ENCODE results near the gene ELAPOR1. TPM values are rescaled to one million over a fixed set of nuclear protein-coding genes. Genes with fewer than 3 reads are reported as not detected.

ELAPOR1 gene
- polyA plus RNA-seq, 1 donor from 2014 or later = 16.8 TPM

DNA sequence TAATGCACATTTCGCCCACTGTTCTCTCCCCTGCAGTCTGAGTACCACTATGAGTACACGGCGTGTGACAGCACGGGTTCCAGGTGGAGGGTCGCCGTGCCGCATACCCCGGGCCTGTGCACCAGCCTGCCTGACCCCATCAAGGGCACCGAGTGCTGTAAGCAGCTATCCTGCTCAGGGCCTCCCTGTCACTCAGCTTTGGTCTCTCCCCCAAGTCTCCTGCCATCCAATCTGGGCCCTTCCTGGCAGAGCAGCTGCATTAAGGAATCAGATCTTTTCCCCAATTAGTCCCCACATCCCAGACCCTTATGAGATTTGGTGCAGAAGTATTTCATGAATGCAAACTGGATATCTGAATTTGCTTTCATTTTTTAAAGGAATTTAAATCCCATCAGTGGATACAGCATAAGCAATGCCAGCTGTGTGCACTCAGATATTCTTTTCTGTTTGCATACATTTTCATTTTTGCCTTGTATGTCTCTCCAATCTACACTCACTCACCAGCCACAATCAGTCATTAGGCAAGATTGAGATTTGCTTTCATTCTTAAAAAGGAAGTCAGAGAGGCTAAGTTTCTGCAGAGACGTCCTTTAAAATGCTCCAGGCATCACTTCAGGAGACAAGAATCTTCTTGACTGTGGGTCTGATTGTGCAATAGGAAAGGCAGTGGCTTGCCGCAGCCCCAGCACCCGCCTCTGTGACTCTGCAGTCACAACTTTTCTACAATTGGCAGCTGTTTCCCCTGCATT lies 48.1 kb downstream of the ELAPOR1 start:
- Histone ChIP-seq H3K27ac (ENCODE audit: low read length) (no peak overlapping the region), H3K9ac (ENCODE audit: low read length) (no peak overlapping the region), H3K9me3 (ENCODE audit: low read length) (no peaks in the 10 kb centered on the region), H3K4me2 (ENCODE audit: low read length) (no peak overlapping the region), H3K27me3 (ENCODE audit: insufficient read depth, low read depth, low read length) (no peaks in the 10 kb centered on the region), H4K20me1 (ENCODE audit: insufficient read depth) (no peaks in the 10 kb centered on the region), H2AFZ (ENCODE audit: low read depth, low read length) (no peak overlapping the region), H3K36me3 (ENCODE audit: insufficient read depth, low read length) (no peaks in the 10 kb centered on the region), H3K9me2 (ENCODE audit: insufficient read depth, low read length) (no peaks in the 10 kb centered on the region), H3K4me3 (ENCODE audit: low read length) (no peak overlapping the region), H3K79me2 (replicated peaks; ENCODE audit: insufficient read depth, low read length) (no peaks in the 10 kb centered on the region), H3F3A (ENCODE audit: insufficient read depth, low read length, poor library complexity, severe bottlenecking) (no peaks in the 10 kb centered on the region)
- no peak for TF ChIP-seq TAF1 (IDR thresholded peaks at IDR 0.05; ENCODE audit: low read depth)
- no peak for TF ChIP-seq POLR2AphosphoS5 (IDR thresholded peaks at IDR 0.05)
- TF ChIP-seq SMC3 (conservative IDR thresholded peaks at IDR 0.05; ENCODE audit: poor library complexity) = no peak
- TF ChIP-seq RAD21 (conservative IDR thresholded peaks at IDR 0.05) = no peak
- TF ChIP-seq EZH2 (IDR thresholded peaks at IDR 0.05; ENCODE audit: borderline replicate concordance, insufficient read depth, low read length, poor library complexity, severe bottlenecking) = no peak
- TF ChIP-seq, protein P1, sequence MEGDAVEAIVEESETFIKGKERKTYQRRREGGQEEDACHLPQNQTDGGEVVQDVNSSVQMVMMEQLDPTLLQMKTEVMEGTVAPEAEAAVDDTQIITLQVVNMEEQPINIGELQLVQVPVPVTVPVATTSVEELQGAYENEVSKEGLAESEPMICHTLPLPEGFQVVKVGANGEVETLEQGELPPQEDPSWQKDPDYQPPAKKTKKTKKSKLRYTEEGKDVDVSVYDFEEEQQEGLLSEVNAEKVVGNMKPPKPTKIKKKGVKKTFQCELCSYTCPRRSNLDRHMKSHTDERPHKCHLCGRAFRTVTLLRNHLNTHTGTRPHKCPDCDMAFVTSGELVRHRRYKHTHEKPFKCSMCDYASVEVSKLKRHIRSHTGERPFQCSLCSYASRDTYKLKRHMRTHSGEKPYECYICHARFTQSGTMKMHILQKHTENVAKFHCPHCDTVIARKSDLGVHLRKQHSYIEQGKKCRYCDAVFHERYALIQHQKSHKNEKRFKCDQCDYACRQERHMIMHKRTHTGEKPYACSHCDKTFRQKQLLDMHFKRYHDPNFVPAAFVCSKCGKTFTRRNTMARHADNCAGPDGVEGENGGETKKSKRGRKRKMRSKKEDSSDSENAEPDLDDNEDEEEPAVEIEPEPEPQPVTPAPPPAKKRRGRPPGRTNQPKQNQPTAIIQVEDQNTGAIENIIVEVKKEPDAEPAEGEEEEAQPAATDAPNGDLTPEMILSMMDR (IDR thresholded peaks at IDR 0.05; ENCODE audit: poor library complexity, severe bottlenecking) = no peak

DNA sequence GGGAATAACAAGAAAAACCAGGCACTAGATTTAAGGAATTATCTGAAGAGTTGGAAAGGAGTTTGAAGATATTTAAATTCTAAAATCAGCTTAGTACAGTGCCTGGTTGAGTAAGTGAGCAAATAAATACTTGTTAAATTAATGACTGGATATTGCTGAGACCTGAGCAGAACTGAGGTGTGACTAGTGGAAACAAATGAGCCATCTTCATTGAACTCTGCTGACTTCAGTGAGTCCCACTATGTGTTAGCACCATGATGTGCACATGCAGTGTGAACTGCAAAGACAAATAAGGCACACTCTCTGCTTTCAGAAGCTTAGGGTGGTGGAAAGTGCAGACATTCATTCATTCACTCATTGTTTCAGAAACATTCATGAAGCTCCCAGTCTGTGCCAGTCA lies 48.7 kb downstream of the ELAPOR1 start:
- Histone ChIP-seq H3K9ac (ENCODE audit: low read length) (no peak overlapping the region), H3K9me2 (ENCODE audit: insufficient read depth, low read length) (no peaks in the 10 kb centered on the region), H4K20me1 (ENCODE audit: insufficient read depth) (no peaks in the 10 kb centered on the region), H3K4me2 (ENCODE audit: low read length) (no peak overlapping the region), H3K36me3 (ENCODE audit: insufficient read depth, low read length) (no peaks in the 10 kb centered on the region), H3F3A (ENCODE audit: insufficient read depth, low read length, poor library complexity, severe bottlenecking) (no peaks in the 10 kb centered on the region), H3K79me2 (replicated peaks; ENCODE audit: insufficient read depth, low read length) (no peaks in the 10 kb centered on the region), H2AFZ (ENCODE audit: low read depth, low read length) (no peak overlapping the region), H3K27ac (ENCODE audit: low read length) (no peak overlapping the region), H3K4me3 (ENCODE audit: low read length) (no peak overlapping the region), H3K27me3 (ENCODE audit: insufficient read depth, low read depth, low read length) (no peaks in the 10 kb centered on the region), H3K9me3 (ENCODE audit: low read length) (no peaks in the 10 kb centered on the region)
- TF ChIP-seq EZH2 (IDR thresholded peaks at IDR 0.05; ENCODE audit: borderline replicate concordance, insufficient read depth, low read length, poor library complexity, severe bottlenecking) = no peak
- no peak for TF ChIP-seq EP300 (conservative IDR thresholded peaks at IDR 0.05; ENCODE audit: poor library complexity, severe bottlenecking)
- TF ChIP-seq POLR2AphosphoS5 (IDR thresholded peaks at IDR 0.05) = no peak
- TF ChIP-seq, protein P2, sequence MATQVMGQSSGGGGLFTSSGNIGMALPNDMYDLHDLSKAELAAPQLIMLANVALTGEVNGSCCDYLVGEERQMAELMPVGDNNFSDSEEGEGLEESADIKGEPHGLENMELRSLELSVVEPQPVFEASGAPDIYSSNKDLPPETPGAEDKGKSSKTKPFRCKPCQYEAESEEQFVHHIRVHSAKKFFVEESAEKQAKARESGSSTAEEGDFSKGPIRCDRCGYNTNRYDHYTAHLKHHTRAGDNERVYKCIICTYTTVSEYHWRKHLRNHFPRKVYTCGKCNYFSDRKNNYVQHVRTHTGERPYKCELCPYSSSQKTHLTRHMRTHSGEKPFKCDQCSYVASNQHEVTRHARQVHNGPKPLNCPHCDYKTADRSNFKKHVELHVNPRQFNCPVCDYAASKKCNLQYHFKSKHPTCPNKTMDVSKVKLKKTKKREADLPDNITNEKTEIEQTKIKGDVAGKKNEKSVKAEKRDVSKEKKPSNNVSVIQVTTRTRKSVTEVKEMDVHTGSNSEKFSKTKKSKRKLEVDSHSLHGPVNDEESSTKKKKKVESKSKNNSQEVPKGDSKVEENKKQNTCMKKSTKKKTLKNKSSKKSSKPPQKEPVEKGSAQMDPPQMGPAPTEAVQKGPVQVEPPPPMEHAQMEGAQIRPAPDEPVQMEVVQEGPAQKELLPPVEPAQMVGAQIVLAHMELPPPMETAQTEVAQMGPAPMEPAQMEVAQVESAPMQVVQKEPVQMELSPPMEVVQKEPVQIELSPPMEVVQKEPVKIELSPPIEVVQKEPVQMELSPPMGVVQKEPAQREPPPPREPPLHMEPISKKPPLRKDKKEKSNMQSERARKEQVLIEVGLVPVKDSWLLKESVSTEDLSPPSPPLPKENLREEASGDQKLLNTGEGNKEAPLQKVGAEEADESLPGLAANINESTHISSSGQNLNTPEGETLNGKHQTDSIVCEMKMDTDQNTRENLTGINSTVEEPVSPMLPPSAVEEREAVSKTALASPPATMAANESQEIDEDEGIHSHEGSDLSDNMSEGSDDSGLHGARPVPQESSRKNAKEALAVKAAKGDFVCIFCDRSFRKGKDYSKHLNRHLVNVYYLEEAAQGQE (IDR thresholded peaks at IDR 0.05; ENCODE audit: borderline replicate concordance) = no peak
- TF ChIP-seq SMC3 (conservative IDR thresholded peaks at IDR 0.05; ENCODE audit: poor library complexity) = no peak
- TF ChIP-seq MXI1 (conservative IDR thresholded peaks at IDR 0.05; ENCODE audit: poor library complexity, severe bottlenecking) = no peak
- TF ChIP-seq TAF1 (IDR thresholded peaks at IDR 0.05; ENCODE audit: low read depth) = no peak
- TF ChIP-seq RAD21 (conservative IDR thresholded peaks at IDR 0.05) = no peak
- TF ChIP-seq, protein P1 (IDR thresholded peaks at IDR 0.05; ENCODE audit: poor library complexity, severe bottlenecking) = no peak

All from neural cell (in vitro differentiated cells).